K562 (cell line): Measurements from ENCODE around the gene SLC2A4. TPM values are rescaled to one million over a fixed set of nuclear protein-coding genes. Genes with fewer than 3 reads are reported as not detected.

ENCODE experiments used
- BRF1 ChIP-seq: IDR thresholded peaks from 3 replicates; pipeline ENCODE4 v1.6.1; 2011; ENCODE audit warnings: borderline replicate concordance, mild to moderate bottlenecking; ENCODE audit not compliant: insufficient read length; ENCODE audit errors: extremely low read depth
- CAMTA2 ChIP-seq: fragments of 250-450 bp; sonication (Bioruptor Pico); conservative IDR thresholded peaks from 2 replicates; pipeline ENCODE4 v1.5.1; 2022
- CBFB ChIP-seq: sonication (generic); formaldehyde crosslinking; IDR thresholded peaks from 2 replicates; pipeline ENCODE4 v1.4.0; 2020; ENCODE audit warnings: mild to moderate bottlenecking, missing genetic modification reagents
- CREM ChIP-seq: IDR thresholded peaks from 2 replicates; pipeline ENCODE4 v1.6.1; 2014; ENCODE audit warnings: antibody characterized with exemption, low read depth
- CXXC5 ChIP-seq: fragments of 250-450 bp; sonication (Bioruptor Pico); IDR thresholded peaks from 2 replicates; pipeline ENCODE4 v1.8.0; 2022; ENCODE audit warnings: inconsistent platforms, mild to moderate bottlenecking, moderate library complexity
- DPF2 ChIP-seq: fragments of 450-650 bp; IDR thresholded peaks from 2 replicates; pipeline ENCODE4 v1.6.1; 2016
- FOXP4 ChIP-seq: sonication (generic); formaldehyde crosslinking; IDR thresholded peaks from 2 replicates; pipeline ENCODE4 v1.8.0; 2022; ENCODE audit warnings: mild to moderate bottlenecking, missing genetic modification reagents, borderline replicate concordance
- HBP1 ChIP-seq: fragments of 450-650 bp; formaldehyde crosslinking; IDR thresholded peaks from 2 replicates; pipeline ENCODE4 v1.4.0; 2022; ENCODE audit warnings: missing genetic modification characterization
- HMGN3 ChIP-seq: IDR thresholded peaks from 2 replicates; pipeline ENCODE4 v1.6.1; 2011; ENCODE audit warnings: borderline replicate concordance, low read depth, mild to moderate bottlenecking, mixed read lengths, low read length; ENCODE audit not compliant: insufficient read length; ENCODE audit errors: extremely low read depth
- KDM4B ChIP-seq, 2 experiments: fragments of 450-650 bp in 1 of 2; sonication (generic) in 1 of 2; IDR thresholded peaks; 2 replicates each; pipeline ENCODE4 v1.6.1; 2016 to 2017; ENCODE audit warnings: borderline replicate concordance in 2 of 2, antibody characterized with exemption in 1 of 2, low read depth in 1 of 2, mild to moderate bottlenecking in 1 of 2
- LARP7 ChIP-seq: fragments of 450-650 bp; IDR thresholded peaks from 2 replicates; pipeline ENCODE4 v1.6.1; 2016
- NFRKB ChIP-seq: fragments of 450-650 bp; IDR thresholded peaks from 2 replicates; pipeline ENCODE4 v1.6.1; 2016; ENCODE audit warnings: low read depth
- PRPF4 ChIP-seq: fragments of 200-400 bp; formaldehyde crosslinking; IDR thresholded peaks from one replicate; pipeline ENCODE4 v1.6.1; 2017; ENCODE audit warnings: low read length, low read depth, mild to moderate bottlenecking; ENCODE audit not compliant: insufficient read depth, poor library complexity, severe bottlenecking
- SIX5 ChIP-seq, 2 experiments: IDR thresholded peaks; 2 replicates each; pipeline ENCODE4 v1.6.1; 2011; ENCODE audit warnings: low read length in 2 of 2, borderline replicate concordance in 1 of 2, low read depth in 1 of 2, mild to moderate bottlenecking in 1 of 2, moderate library complexity in 1 of 2; ENCODE audit not compliant: insufficient read depth in 1 of 2
- TCF3 ChIP-seq: sonication (generic); formaldehyde crosslinking; IDR thresholded peaks from 2 replicates; pipeline ENCODE4 v1.4.0; 2020; ENCODE audit warnings: mild to moderate bottlenecking, missing genetic modification reagents
- YY1 ChIP-seq, 3 experiments: IDR thresholded peaks; 2 replicates each; pipeline ENCODE4 v1.6.1; 2011; ENCODE audit warnings: low read length in 2 of 3, mild to moderate bottlenecking in 2 of 3, moderate library complexity in 2 of 3, borderline replicate concordance in 1 of 3, control low read depth in 1 of 3, low read depth in 1 of 3; ENCODE audit not compliant: insufficient read depth in 3 of 3, insufficient replicate concordance in 2 of 3, control insufficient read depth in 1 of 3, insufficient read length in 1 of 3; ENCODE audit errors: extremely low read depth in 1 of 3
- ZBTB5 ChIP-seq: fragments of 450-650 bp; IDR thresholded peaks from 2 replicates; pipeline ENCODE4 v1.6.1; 2017; ENCODE audit warnings: antibody characterized with exemption
- ZNF121 ChIP-seq: sonication (generic); formaldehyde crosslinking; conservative IDR thresholded peaks from 2 replicates; pipeline ENCODE4 v1.8.0; 2022; ENCODE audit warnings: missing genetic modification reagents
- ZNF143 ChIP-seq: sonication (generic); formaldehyde crosslinking; IDR thresholded peaks from 2 replicates; pipeline ENCODE4 v1.9.0; 2022; ENCODE audit warnings: mild to moderate bottlenecking, missing genetic modification reagents
- ZNF197 ChIP-seq: fragments of 200-800 bp; sonication (Bioruptor generic); IDR thresholded peaks from 2 replicates; pipeline ENCODE4 v1.6.1; 2016; ENCODE audit warnings: low read depth, missing genetic modification characterization, missing compliant biosample characterization
- ZNF24 ChIP-seq: fragments of 450-650 bp; IDR thresholded peaks from 2 replicates; pipeline ENCODE4 v1.6.1; 2016
- ZNF274 ChIP-seq: IDR thresholded peaks from 2 replicates; pipeline ENCODE4 v1.6.1; 2011; ENCODE audit warnings: low read depth, mild to moderate bottlenecking, low read length, moderate library complexity, borderline replicate concordance
- ZNF444 ChIP-seq: fragments of 250-450 bp; sonication (Bioruptor Pico); IDR thresholded peaks from 2 replicates; pipeline ENCODE4 v1.4.0; 2020; ENCODE audit warnings: mild to moderate bottlenecking, moderate library complexity
- polyA plus RNA-seq, 8 experiments: library from polyadenylated mRNA; depleted of rRNA in 4 of 8; stranded (reverse) in 5 of 8; unstranded in 3 of 8; fragments of >200 nt; fragmentation: Nextera tagmentation in 2 of 8; fragmentation: Illumina TruSeq in 1 of 8; extraction: Ambion mirVana in 2 of 8; extraction: Trizol in 1 of 8; gene quantifications; 2 replicates each; pipeline versions ENCODE4 v1.2.1 to v1.2.3, GENCODE V29; 2011 to 2014; ENCODE audit warnings: inconsistent platforms in 1 of 8, missing spikeins in 1 of 8
- total RNA-seq, 7 experiments: library from RNA; depleted of rRNA in 6 of 7; stranded (reverse); fragments of >200 nt in 6 of 7; fragmentation: Illumina TruSeq in 2 of 7; extraction: Trizol in 2 of 7; gene quantifications; 2 replicates each; pipeline versions ENCODE4 v1.2.1 to v1.2.3, GENCODE V29; 2011 to 2021; ENCODE audit warnings: low replicate concordance in 1 of 7

Gene SLC2A4
- total and polyA plus RNA-seq, 9 of the 15 experiments (the other 6 are each of a cell fraction or from before 2014, with no cell fraction given) = 0.74 to 3.5 (median 1.6) TPM

GRCh38 chr17:7251661-7252175 is 29.8 kb upstream of the SLC2A4 start, which contains the start of gene CTDNEP1 (continued):
- TF ChIP-seq HBP1 (CRISPR knock-in tag) = no peak
- TF ChIP-seq DPF2 = no peak
- no peak for TF ChIP-seq LARP7
- no peak for TF ChIP-seq ZNF143
- TF ChIP-seq ZNF24 = no peak
- TF ChIP-seq SIX5 (IDR thresholded peaks at IDR 0.05; ENCODE audit: borderline replicate concordance in 1 of 2, insufficient read depth in 1 of 2, low read depth in 1 of 2, low read length in 2 of 2) = no peak
- TF ChIP-seq YY1 (IDR thresholded peaks at IDR 0.05; ENCODE audit: borderline replicate concordance in 1 of 3, control insufficient read depth in 1 of 3, extremely low read depth in 1 of 3, insufficient read depth in 3 of 3, insufficient read length in 1 of 3, insufficient replicate concordance in 2 of 3, low read depth in 1 of 3, low read length in 2 of 3) = peak; percentile 55 to 94 (median 89)
- no peak for TF ChIP-seq ZNF274
- no peak for TF ChIP-seq ZBTB5
- no peak for TF ChIP-seq HMGN3
- TF ChIP-seq KDM4B (IDR thresholded peaks at IDR 0.05; ENCODE audit: borderline replicate concordance in 2 of 2, low read depth in 1 of 2) = peak in 1 of 2 experiments; percentile 71; a peak in 1 of 4 replicates
- TF ChIP-seq TCF3 (CRISPR knock-in tag) = no peak
- TF ChIP-seq CXXC5 (CRISPR knock-in tag) = peak; percentile 12; the same call in 1 of the 2 replicates
- no peak for TF ChIP-seq FOXP4 (CRISPR knock-in tag)
- peak; percentile 86 for TF ChIP-seq CREM
- no peak for TF ChIP-seq CAMTA2 (CRISPR knock-in tag)
- TF ChIP-seq NFRKB = peak; percentile 78; the same call in 1 of the 2 replicates
- TF ChIP-seq ZNF197 (CRISPR knock-in tag) = no peak
- no peak for TF ChIP-seq ZNF121
- TF ChIP-seq BRF1 = no peak
- TF ChIP-seq CBFB (CRISPR knock-in tag) = no peak
- TF ChIP-seq PRPF4 = no peak
- no peak for TF ChIP-seq ZNF444 (CRISPR knock-in tag)
